Measurements from ENCODE around the gene SLC5A1. TPM values are rescaled to one million over a fixed set of nuclear protein-coding genes. Genes with fewer than 3 reads are reported as not detected.

SLC5A1 gene
- total RNA-seq, 2 donors from 2014 or later = 23.4 to 47.9 TPM

- H3K9me3 ChIP-seq = no peaks in the 10 kb centered on the region
- H3K9ac ChIP-seq (ENCODE audit: low read depth in 2 of 2, low read length in 2 of 2) = no peak overlapping the region
- H3K4me1 ChIP-seq = no peaks in the 10 kb centered on the region
- no peaks in the 10 kb centered on the region for H3K36me3 ChIP-seq
- no peaks in the 10 kb centered on the region for H3K27me3 ChIP-seq
- intact Hi-C loops (cut with DNase I) = no loop called here
- no peak for DNase-seq
- no peak for TF ChIP-seq CTCF (IDR thresholded peaks at IDR 0.05)
- no peak overlapping the region for H3K27ac ChIP-seq
- H3K4me3 ChIP-seq = no peak overlapping the region
These were observed 79.8 kb downstream of the SLC5A1 start for GRCh38 chr22:32122899-32123298.

GRCh38 chr22:32123657-32124056 lies 80.6 kb downstream of the SLC5A1 start:
- Histone ChIP-seq H3K9ac (ENCODE audit: low read depth in 2 of 2, low read length in 2 of 2) (no peak overlapping the region), H3K36me3 (no peaks in the 10 kb centered on the region), H3K4me3 (no peak overlapping the region), H3K27me3 (no peaks in the 10 kb centered on the region), H3K4me1 (no peaks in the 10 kb centered on the region), H3K27ac (no peak overlapping the region), H3K9me3 (no peaks in the 10 kb centered on the region)
- intact Hi-C loops (cut with DNase I) = no loop called here
- no peak for DNase-seq
- no peak for TF ChIP-seq CTCF (IDR thresholded peaks at IDR 0.05)

- Histone ChIP-seq H3K9ac (ENCODE audit: low read depth in 2 of 2, low read length in 2 of 2) (no peak overlapping the region), H3K36me3 (no peaks in the 10 kb centered on the region), H3K4me3 (no peak overlapping the region), H3K4me1 (no peaks in the 10 kb centered on the region), H3K9me3 (no peaks in the 10 kb centered on the region), H3K27ac (no peak overlapping the region), H3K27me3 (no peaks in the 10 kb centered on the region)
- intact Hi-C loops (cut with DNase I) = no loop called here
- no peak for TF ChIP-seq CTCF (IDR thresholded peaks at IDR 0.05)
- no peak for DNase-seq
These were observed 84.8 kb downstream of the SLC5A1 start for GRCh38 chr22:32127904-32128303.

GRCh38 chr22:32130464-32130863 lies 87.4 kb downstream of the SLC5A1 start:
- Histone ChIP-seq H3K4me1 (no peaks in the 10 kb centered on the region), H3K9ac (ENCODE audit: low read depth in 2 of 2, low read length in 2 of 2) (no peak overlapping the region), H3K9me3 (no peaks in the 10 kb centered on the region), H3K36me3 (no peaks in the 10 kb centered on the region), H3K4me3 (no peak overlapping the region), H3K27me3 (no peaks in the 10 kb centered on the region), H3K27ac (no peak overlapping the region)
- intact Hi-C loops (cut with DNase I) = no loop called here
- TF ChIP-seq CTCF (IDR thresholded peaks at IDR 0.05) = no peak
- DNase-seq = no peak

GRCh38 chr22:32132126-32132525 lies 89.1 kb downstream of the SLC5A1 start:
- no peaks in the 10 kb centered on the region for H3K4me1 ChIP-seq

More at GRCh38 chr22:32132126-32132525, 89.1 kb downstream of the SLC5A1 start:
- no peak for DNase-seq
- H3K27ac ChIP-seq = no peak overlapping the region
- H3K36me3 ChIP-seq = no peaks in the 10 kb centered on the region
- no peaks in the 10 kb centered on the region for H3K27me3 ChIP-seq
- TF ChIP-seq CTCF (IDR thresholded peaks at IDR 0.05) = no peak
- H3K9me3 ChIP-seq = no peaks in the 10 kb centered on the region
- intact Hi-C loops (cut with DNase I) = no loop called here
- H3K9ac ChIP-seq (ENCODE audit: low read depth in 2 of 2, low read length in 2 of 2) = no peak overlapping the region
- H3K4me3 ChIP-seq = no peak overlapping the region
